Glutamatergic neuron (in vitro differentiated cells): Measurements from ENCODE around the gene PFN1. TPM values are rescaled to one million over a fixed set of nuclear protein-coding genes. Genes with fewer than 3 reads are reported as not detected.

Experiments used
- DNase-seq: peaks from one replicate; pipeline ENCODE4 v3.0.0; 2022
- H3K27ac Mint-ChIP-seq: one replicate; pipeline ENCODE4 v1.8.0; 2020; ENCODE audit warnings: mild to moderate bottlenecking, mixed read lengths, inconsistent platforms; ENCODE audit not compliant: unreplicated experiment
- H3K27me3 Mint-ChIP-seq: one replicate; pipeline ENCODE4 v1.8.0; 2020; ENCODE audit warnings: mild to moderate bottlenecking, moderate library complexity, mixed read lengths, inconsistent platforms; ENCODE audit not compliant: unreplicated experiment
- H3K36me3 Mint-ChIP-seq: one replicate; pipeline ENCODE4 v1.8.0; 2020; ENCODE audit warnings: mild to moderate bottlenecking, mixed read lengths, inconsistent platforms; ENCODE audit not compliant: unreplicated experiment
- H3K4me1 Mint-ChIP-seq: one replicate; pipeline ENCODE4 v1.8.0; 2020; ENCODE audit warnings: mild to moderate bottlenecking, low read depth, mixed read lengths, inconsistent platforms; ENCODE audit not compliant: unreplicated experiment
- H3K4me3 Mint-ChIP-seq: one replicate; pipeline ENCODE4 v1.8.0; 2020; ENCODE audit warnings: mild to moderate bottlenecking, mixed read lengths, inconsistent platforms; ENCODE audit not compliant: unreplicated experiment
- H3K9me3 Mint-ChIP-seq: one replicate; pipeline ENCODE4 v1.8.0; 2020; ENCODE audit warnings: mild to moderate bottlenecking, moderate library complexity, mixed read lengths, inconsistent platforms; ENCODE audit not compliant: unreplicated experiment
- total RNA-seq: library from RNA; stranded (reverse); fragmentation: NEBNext Ultra II Directional; extraction: Animal tissue kit (Norgen Biotek cat#: 25700); gene quantifications from one replicate; pipeline ENCODE4 v1.2.1, GENCODE V29; 2021; ENCODE audit not compliant: unreplicated experiment
- TF ChIP-seq, protein P1 (sequence below): fragments of 200-600 bp; sonication (generic); IDR thresholded peaks from one replicate; pipeline ENCODE4 v1.5.0; 2021; ENCODE audit not compliant: partially characterized antibody, unreplicated experiment

PFN1 gene
- total RNA-seq, 1 donor from 2014 or later = 356 TPM

- peaks cover 20% of the 10 kb centered on the region for H3K4me1 Mint-ChIP-seq
- peaks cover 21% of the 10 kb centered on the region for H3K27me3 Mint-ChIP-seq
- peaks cover 5% of the 10 kb centered on the region for H3K9me3 Mint-ChIP-seq
- H3K4me3 Mint-ChIP-seq = no peak within 1 kb of the TSS
- H3K27ac Mint-ChIP-seq = no peak within 1 kb of the TSS
- DNase-seq = peak; percentile 94
- TF ChIP-seq, protein P1, sequence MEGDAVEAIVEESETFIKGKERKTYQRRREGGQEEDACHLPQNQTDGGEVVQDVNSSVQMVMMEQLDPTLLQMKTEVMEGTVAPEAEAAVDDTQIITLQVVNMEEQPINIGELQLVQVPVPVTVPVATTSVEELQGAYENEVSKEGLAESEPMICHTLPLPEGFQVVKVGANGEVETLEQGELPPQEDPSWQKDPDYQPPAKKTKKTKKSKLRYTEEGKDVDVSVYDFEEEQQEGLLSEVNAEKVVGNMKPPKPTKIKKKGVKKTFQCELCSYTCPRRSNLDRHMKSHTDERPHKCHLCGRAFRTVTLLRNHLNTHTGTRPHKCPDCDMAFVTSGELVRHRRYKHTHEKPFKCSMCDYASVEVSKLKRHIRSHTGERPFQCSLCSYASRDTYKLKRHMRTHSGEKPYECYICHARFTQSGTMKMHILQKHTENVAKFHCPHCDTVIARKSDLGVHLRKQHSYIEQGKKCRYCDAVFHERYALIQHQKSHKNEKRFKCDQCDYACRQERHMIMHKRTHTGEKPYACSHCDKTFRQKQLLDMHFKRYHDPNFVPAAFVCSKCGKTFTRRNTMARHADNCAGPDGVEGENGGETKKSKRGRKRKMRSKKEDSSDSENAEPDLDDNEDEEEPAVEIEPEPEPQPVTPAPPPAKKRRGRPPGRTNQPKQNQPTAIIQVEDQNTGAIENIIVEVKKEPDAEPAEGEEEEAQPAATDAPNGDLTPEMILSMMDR = no peak
- H3K36me3 Mint-ChIP-seq = no peaks in the 10 kb centered on the region
These were observed 19.5 kb upstream of the PFN1 start, which contains the start of gene SPAG7 for GRCh38 chr17:4967539-4968485. TSS of gene SPAG7 (minus strand) at chr17:4967817. CDS start at chr17:4967804, 13 bp downstream.

DNA sequence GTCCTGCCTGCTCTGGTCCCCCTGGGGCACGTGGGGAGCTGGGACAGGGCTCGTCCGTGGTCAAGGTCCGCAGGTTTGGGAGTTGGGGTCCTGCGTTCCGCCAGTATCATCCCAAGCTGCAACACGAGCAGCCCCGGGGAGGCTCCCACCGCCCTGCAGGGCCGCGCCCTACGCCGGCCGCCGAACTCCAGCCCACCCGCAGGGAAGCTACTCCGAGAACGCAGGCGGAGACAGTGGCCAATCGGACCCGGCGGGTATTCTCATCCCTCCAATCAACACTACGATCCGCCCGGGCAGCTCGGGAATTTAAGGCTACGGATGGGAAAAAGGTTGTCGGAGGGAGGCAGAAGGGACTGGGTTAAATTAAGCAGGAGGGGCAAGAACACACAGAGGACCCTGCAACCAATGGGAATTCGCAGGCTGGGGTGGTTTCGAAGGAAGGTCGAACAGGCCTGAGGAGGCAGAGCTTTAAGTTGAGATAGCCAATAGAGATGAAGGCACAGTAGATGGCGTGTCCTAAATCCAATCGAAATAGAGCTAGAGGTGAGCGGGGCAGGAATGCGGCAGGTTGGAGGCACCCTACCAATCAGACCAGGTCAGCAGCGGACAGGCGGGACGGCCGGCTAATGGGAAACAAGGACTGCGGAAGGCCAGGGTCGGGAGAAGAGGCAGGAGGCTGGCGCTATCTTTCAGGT, 18.7 kb upstream of the PFN1 start:
- Mint-ChIP-seq H3K4me3 (no peak overlapping the region), H3K36me3 (no peaks in the 10 kb centered on the region), H3K4me1 (peaks cover 20% of the 10 kb centered on the region), H3K27me3 (peaks cover 21% of the 10 kb centered on the region), H3K9me3 (peaks cover 5% of the 10 kb centered on the region), H3K27ac (no peak overlapping the region)
- TF ChIP-seq, protein P1 = no peak
- peak; percentile 94 for DNase-seq

- Mint-ChIP-seq H3K4me1 (peaks cover 20% of the 10 kb centered on the region), H3K36me3 (no peaks in the 10 kb centered on the region), H3K27ac (no peak overlapping the region), H3K9me3 (peaks cover 3% of the 10 kb centered on the region), H3K4me3 (peak overlapping the region; percentile 72), H3K27me3 (peaks cover 16% of the 10 kb centered on the region)
- DNase-seq = no peak
- TF ChIP-seq, protein P1 = no peak
These were observed 17.1 kb upstream of the PFN1 start for GRCh38 chr17:4965311-4965986.

GRCh38 chr17:4960279-4960922, 12.1 kb upstream of the PFN1 start:
- Mint-ChIP-seq H3K4me3 (no peak overlapping the region), H3K27me3 (peaks cover 3% of the 10 kb centered on the region), H3K9me3 (no peaks in the 10 kb centered on the region), H3K36me3 (no peaks in the 10 kb centered on the region), H3K4me1 (peaks cover 6% of the 10 kb centered on the region), H3K27ac (no peak overlapping the region)
- no peak for DNase-seq
- TF ChIP-seq, protein P1 = no peak
